CD8-positive, alpha-beta memory T cell (primary cell): Measurements from ENCODE around the gene ARMH1. TPM values are rescaled to one million over a fixed set of nuclear protein-coding genes. Genes with fewer than 3 reads are reported as not detected.
"Not testable (repeated sequence)": the region's sequence is repeated elsewhere in the genome, so short reads cannot be mapped to it uniquely, and the experiment has no call there.

ENCODE experiments used
- CTCF ChIA-PET: fragments of 350-600 bp; sonication (Branson Sonifier 250); formaldehyde crosslinking; loops from one replicate; lab custom pipeline; 2021; ENCODE audit warnings: antibody characterized with exemption; lab: Charles Lee
- POLR2A ChIA-PET: fragments of 350-600 bp; sonication (Branson Sonifier 250); formaldehyde crosslinking; loops from one replicate; lab custom pipeline; 2021; ENCODE audit warnings: antibody characterized with exemption; lab: Charles Lee
- DNase-seq, 5 donors: peaks; one replicate each; pipeline versions ENCODE4 v3.0.0 to v3.0.0-alpha.2; 2020 to 2022; ENCODE audit warnings: mixed read lengths in 1 of 5
- H3K27ac ChIP-seq: one replicate; pipeline ENCODE4 v1.7.0; 2013; ENCODE audit warnings: low read depth, mild to moderate bottlenecking, low read length, moderate library complexity
- H3K27me3 ChIP-seq: 2 replicates; pipeline ENCODE4 v1.7.0; 2013; ENCODE audit warnings: low read length, mild to moderate bottlenecking; ENCODE audit not compliant: insufficient read depth, poor library complexity, severe bottlenecking
- H3K36me3 ChIP-seq: 2 replicates; pipeline ENCODE4 v1.7.0; 2013; ENCODE audit warnings: mild to moderate bottlenecking, low read length, moderate library complexity; ENCODE audit not compliant: insufficient read depth
- H3K4me1 ChIP-seq: 2 replicates; pipeline ENCODE4 v1.7.0; 2013; ENCODE audit warnings: mild to moderate bottlenecking, low read length, moderate library complexity; ENCODE audit not compliant: insufficient read depth
- H3K4me3 ChIP-seq: 2 replicates; pipeline ENCODE4 v1.7.0; 2013; ENCODE audit warnings: mild to moderate bottlenecking, low read length
- H3K9me3 ChIP-seq: 2 replicates; pipeline ENCODE4 v1.7.0; 2013; ENCODE audit warnings: mild to moderate bottlenecking, low read length
- H3K27ac Mint-ChIP-seq, 8 donors: one replicate each; pipeline ENCODE4 v1.8.0; 2020 to 2021; ENCODE audit warnings: mixed read lengths in 8 of 8, mild to moderate bottlenecking in 6 of 8, inconsistent platforms in 3 of 8, moderate library complexity in 3 of 8
- H3K27me3 Mint-ChIP-seq, 2 donors: one replicate each; pipeline ENCODE4 v1.8.0; 2020 to 2021; ENCODE audit warnings: mixed read lengths in 2 of 2, mild to moderate bottlenecking in 1 of 2, moderate library complexity in 1 of 2
- H3K36me3 Mint-ChIP-seq, 3 donors: one replicate each; pipeline ENCODE4 v1.8.0; 2020 to 2021; ENCODE audit warnings: mixed read lengths in 3 of 3, inconsistent platforms in 1 of 3, mild to moderate bottlenecking in 1 of 3
- H3K4me1 Mint-ChIP-seq, 3 donors: one replicate each; pipeline ENCODE4 v1.8.0; 2020 to 2021; ENCODE audit warnings: mixed read lengths in 3 of 3, inconsistent platforms in 1 of 3, mild to moderate bottlenecking in 1 of 3
- H3K4me3 Mint-ChIP-seq, 7 donors: one replicate each; pipeline ENCODE4 v1.8.0; 2020 to 2021; ENCODE audit warnings: mixed read lengths in 7 of 7, mild to moderate bottlenecking in 6 of 7, moderate library complexity in 4 of 7, inconsistent platforms in 2 of 7
- H3K9me3 Mint-ChIP-seq, 5 donors: one replicate each; pipeline ENCODE4 v1.8.0; 2020 to 2022; ENCODE audit warnings: mixed read lengths in 5 of 5, mild to moderate bottlenecking in 3 of 5, moderate library complexity in 2 of 5, inconsistent platforms in 1 of 5
- polyA plus RNA-seq: library from polyadenylated mRNA; unstranded; fragments of 300-500 nt; fragmentation: Illumina TruSeq; gene quantifications from one replicate; pipeline ENCODE4 v1.2.3, GENCODE V29; 2021
- total RNA-seq, 2 experiments: library from RNA; stranded (reverse); gene quantifications; one replicate each; pipeline ENCODE4 v1.2.3, GENCODE V29; 2021

ARMH1 gene
- total and polyA plus RNA-seq, 3 experiments from 2014 or later, result 21.1 to 38.0 (median 33.3) TPM

DNA sequence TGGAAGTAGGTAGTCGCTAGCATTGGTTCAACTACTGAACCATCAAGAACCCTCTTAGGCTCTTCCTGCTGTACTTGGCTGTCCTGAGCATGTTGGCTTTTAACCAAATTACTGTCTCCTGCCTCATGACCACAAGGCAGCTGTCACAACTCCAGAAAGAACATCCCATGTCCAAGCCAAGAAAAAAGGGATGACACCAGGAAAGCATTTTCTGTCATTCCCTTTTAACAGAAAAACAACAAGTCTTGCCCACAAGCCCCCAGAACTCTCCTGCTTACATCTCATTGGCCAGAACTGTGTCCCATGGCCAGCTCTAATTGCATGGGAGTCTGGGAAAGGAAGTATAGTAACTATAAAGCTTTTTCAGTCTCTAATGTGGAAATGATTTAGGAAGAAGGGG, 58.9 kb downstream of the ARMH1 start:
- Histone ChIP-seq H3K27ac (no peak overlapping the region), H3K4me1 (peaks cover 14% of the 10 kb centered on the region), H3K9me3 (no peaks in the 10 kb centered on the region), H3K4me3 (no peak overlapping the region), H3K36me3 (no peaks in the 10 kb centered on the region), H3K27me3 (no peaks in the 10 kb centered on the region)
- H3K9me3 Mint-ChIP-seq, result no peaks in the 10 kb centered on the region
- DNase-seq, result no peak
- POLR2A ChIA-PET, result interaction anchor here (3.9 kb wide), 1 partner anchor 12 kb away, joined by 49 read pairs; no protein-coding TSS in a partner anchor
- no peaks in the 10 kb centered on the region for H3K36me3 Mint-ChIP-seq
- H3K4me1 Mint-ChIP-seq, result peaks cover 19 to 28% (median 26%) of the 10 kb centered on the region in 3 donors
- no peaks in the 10 kb centered on the region for H3K27me3 Mint-ChIP-seq
- peak overlapping the region in 1 of 7 donors; percentile 25 for H3K4me3 Mint-ChIP-seq
- CTCF ChIA-PET, result interaction anchor here (9.8 kb wide), 1 partner anchor 17 kb away, joined by 89 read pairs; no protein-coding TSS in a partner anchor
- no peak overlapping the region for H3K27ac Mint-ChIP-seq

DNA sequence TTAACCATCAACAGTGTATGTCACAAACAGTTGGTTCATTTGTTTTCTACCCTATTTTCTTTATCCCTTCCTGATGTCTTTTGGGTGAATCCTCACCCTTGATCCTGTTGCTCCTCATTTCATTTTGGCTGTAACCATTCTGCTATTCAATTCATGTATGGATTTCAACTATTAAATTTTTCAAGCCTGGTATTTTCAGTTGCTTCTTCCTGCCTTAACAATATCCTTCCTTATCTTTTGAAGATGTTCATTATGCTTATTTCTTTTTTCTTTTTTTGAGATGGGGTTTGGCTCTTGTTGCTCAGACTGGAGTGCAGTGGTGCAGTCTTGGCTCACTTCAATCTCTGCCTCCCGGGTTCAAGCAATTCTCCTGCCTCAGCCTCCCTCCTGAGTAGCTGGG, 59.3 kb downstream of the ARMH1 start:
- DNase-seq, result no peak
- H3K9me3 Mint-ChIP-seq, result no peaks in the 10 kb centered on the region
- no peaks in the 10 kb centered on the region for H3K27me3 Mint-ChIP-seq
- peaks cover 19 to 28% (median 27%) of the 10 kb centered on the region in 3 donors for H3K4me1 Mint-ChIP-seq
- Histone ChIP-seq H3K4me3 (no peak overlapping the region), H3K4me1 (peaks cover 14% of the 10 kb centered on the region), H3K27me3 (no peaks in the 10 kb centered on the region), H3K9me3 (no peaks in the 10 kb centered on the region), H3K27ac (no peak overlapping the region), H3K36me3 (no peaks in the 10 kb centered on the region)
- no peaks in the 10 kb centered on the region for H3K36me3 Mint-ChIP-seq
- ChIA-PET POLR2A (interaction anchor here (3.9 kb wide), 1 partner anchor 12 kb away, joined by 49 read pairs; no protein-coding TSS in a partner anchor), CTCF (interaction anchor here (9.8 kb wide), 1 partner anchor 18 kb away, joined by 89 read pairs; no protein-coding TSS in a partner anchor)
- peak overlapping the region in 1 of 7 donors; percentile 25 for H3K4me3 Mint-ChIP-seq
- no peak overlapping the region for H3K27ac Mint-ChIP-seq

DNA sequence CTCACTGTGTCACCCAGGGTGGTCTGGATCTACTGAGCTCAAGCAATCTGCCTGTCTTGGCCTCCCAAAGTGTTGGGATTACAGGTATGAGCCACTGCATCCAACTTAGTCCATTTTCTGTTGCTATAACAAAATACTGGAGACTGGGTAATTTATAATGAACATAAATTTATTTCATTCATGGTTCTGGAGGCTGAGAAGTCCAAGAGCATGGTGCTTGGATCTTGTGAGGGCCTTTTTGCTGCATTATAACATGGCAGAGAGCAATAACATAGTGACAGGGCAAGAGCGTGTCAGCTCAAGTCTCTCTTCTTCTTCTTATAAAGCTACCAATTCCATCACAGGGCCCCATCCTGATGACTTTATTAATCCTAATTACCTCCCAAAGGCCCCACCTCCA, 61.5 kb downstream of the ARMH1 start:
- H3K4me3 Mint-ChIP-seq, result no peak overlapping the region
- Histone ChIP-seq H3K4me1 (peaks cover 12% of the 10 kb centered on the region), H3K27ac (no peak overlapping the region), H3K9me3 (no peaks in the 10 kb centered on the region), H3K27me3 (no peaks in the 10 kb centered on the region), H3K4me3 (no peak overlapping the region), H3K36me3 (no peaks in the 10 kb centered on the region)
- POLR2A ChIA-PET, result no interaction called here
- H3K27ac Mint-ChIP-seq, result peak overlapping the region in 1 of 8 donors; percentile 43
- H3K27me3 Mint-ChIP-seq, result no peaks in the 10 kb centered on the region
- H3K36me3 Mint-ChIP-seq, result peaks cover 0 to 4% (median 0%) of the 10 kb centered on the region in 3 donors
- no peaks in the 10 kb centered on the region for H3K9me3 Mint-ChIP-seq
- no peak for DNase-seq
- CTCF ChIA-PET, result interaction anchor here (1.3 kb wide), 1 partner anchor 83 kb away, joined by 3 read pairs; no protein-coding TSS in a partner anchor
- peaks cover 20 to 31% (median 29%) of the 10 kb centered on the region in 3 donors for H3K4me1 Mint-ChIP-seq

DNA sequence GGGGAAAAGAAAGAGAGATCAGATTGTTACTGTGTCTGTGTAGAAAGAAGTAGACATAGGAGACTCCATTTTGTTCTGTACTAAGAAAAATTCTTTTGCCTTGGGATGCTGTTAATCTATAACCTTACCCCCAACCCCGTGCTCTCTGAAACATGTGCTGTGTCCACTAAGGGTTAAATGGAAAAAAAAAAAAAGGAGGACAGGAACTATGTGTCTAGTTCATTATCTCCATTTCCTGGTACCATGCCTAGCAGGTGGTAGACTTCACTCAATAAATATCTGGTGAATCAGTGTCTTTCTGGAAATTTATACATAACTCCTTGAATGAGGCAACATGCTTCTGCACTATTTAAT, 64.4 kb downstream of the ARMH1 start:
- H3K27me3 ChIP-seq, H3K36me3 ChIP-seq, H3K27me3 Mint-ChIP-seq, H3K36me3 Mint-ChIP-seq, H3K9me3 Mint-ChIP-seq, H3K9me3 ChIP-seq, DNase-seq: not testable (repeated sequence)
- Histone ChIP-seq H3K4me3 (peak overlapping the region; percentile 95), H3K4me1 (peaks cover 12% of the 10 kb centered on the region), H3K27ac (peak overlapping the region; percentile 84)
- H3K4me1 Mint-ChIP-seq, result peaks cover 15 to 21% (median 20%) of the 10 kb centered on the region in 3 donors
- CTCF ChIA-PET, result interaction anchor here (1.2 kb wide), 1 partner anchor 9 kb away, joined by 4 read pairs; no protein-coding TSS in a partner anchor
- peak overlapping the region; percentile 91 to 98 (median 96) for H3K27ac Mint-ChIP-seq
- peak overlapping the region; percentile 93 to 95 (median 94) for H3K4me3 Mint-ChIP-seq
- POLR2A ChIA-PET, result interaction anchor here (0.6 kb wide), 1 partner anchor 9 kb away, joined by 4 read pairs; no protein-coding TSS in a partner anchor

DNA sequence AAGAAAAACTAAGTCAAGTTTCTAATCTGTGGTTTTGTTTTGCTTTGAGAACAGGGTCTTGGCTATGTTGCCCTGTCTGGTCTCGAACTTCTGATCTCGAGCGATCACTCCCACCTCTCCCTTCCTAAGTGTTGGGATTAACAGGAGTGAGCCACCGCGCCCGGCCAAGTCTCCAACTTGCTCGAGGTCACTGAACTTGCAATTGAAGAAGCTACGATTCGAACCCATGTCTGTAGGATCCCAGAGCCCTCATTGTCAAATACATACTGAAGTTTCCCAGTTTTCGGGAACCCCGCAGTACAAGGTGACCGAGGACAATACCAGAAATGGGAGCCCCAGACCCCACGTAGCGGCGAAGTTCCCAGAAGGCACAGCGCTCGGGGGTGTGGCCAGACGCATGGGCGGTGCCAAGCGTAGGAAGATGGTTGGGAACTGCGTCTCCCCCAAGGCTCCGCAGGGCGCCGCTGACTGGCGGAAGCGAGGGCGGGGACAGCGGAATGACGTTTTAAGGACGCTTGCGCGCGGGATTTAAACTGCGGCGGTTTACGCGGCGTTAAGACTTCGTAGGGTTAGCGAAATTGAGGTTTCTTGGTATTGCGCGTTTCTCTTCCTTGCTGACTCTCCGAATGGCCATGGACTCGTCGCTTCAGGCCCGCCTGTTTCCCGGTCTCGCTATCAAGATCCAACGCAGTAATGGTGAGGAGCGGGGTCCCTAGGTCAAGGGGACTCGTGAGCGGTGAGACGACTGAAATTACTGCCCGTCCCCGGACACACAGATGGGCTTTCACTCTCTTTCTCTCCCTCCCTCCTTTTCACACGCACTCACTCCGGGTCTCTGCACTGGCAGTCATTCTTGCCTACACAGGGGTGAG, 65.0 kb downstream of the ARMH1 start, which contains the start of gene KIF2C:
KIF2C (plus strand) TSS at position 531 of the 872 bp plus-strand sequence; CDS start at position 627, 96 bp downstream.
- Mint-ChIP-seq H3K4me3 (peak within 1 kb of the TSS; percentile 93 to 95 (median 94)), H3K4me1 (peaks cover 15 to 21% (median 20%) of the 10 kb centered on the region in 3 donors), H3K27me3 (no peaks in the 10 kb centered on the region), H3K36me3 (peaks cover 0 to 4% (median 0%) of the 10 kb centered on the region in 3 donors), H3K27ac (peak within 1 kb of the TSS; percentile 91 to 98 (median 96)), H3K9me3 (no peaks in the 10 kb centered on the region)
- CTCF ChIA-PET, result interaction anchor here (1.2 to 1.6 kb wide), 2 partner anchors 10 to 69 kb away, joined by 4 read pairs; partner anchors contain the start of gene BTBD19
- peak within 1 kb of the TSS; percentile 84 for H3K27ac ChIP-seq
- H3K4me1 ChIP-seq, result peaks cover 12% of the 10 kb centered on the region
- peak within 1 kb of the TSS; percentile 95 for H3K4me3 ChIP-seq
- POLR2A ChIA-PET, result interaction anchor here (0.6 to 0.7 kb wide), 2 partner anchors 10 kb away, joined by 4 read pairs; no protein-coding TSS in a partner anchor
- no peaks in the 10 kb centered on the region for H3K9me3 ChIP-seq
- H3K27me3 ChIP-seq, result no peaks in the 10 kb centered on the region
- H3K36me3 ChIP-seq, result no peaks in the 10 kb centered on the region
- peak; percentile 94 to 97 (median 94) for DNase-seq

DNA sequence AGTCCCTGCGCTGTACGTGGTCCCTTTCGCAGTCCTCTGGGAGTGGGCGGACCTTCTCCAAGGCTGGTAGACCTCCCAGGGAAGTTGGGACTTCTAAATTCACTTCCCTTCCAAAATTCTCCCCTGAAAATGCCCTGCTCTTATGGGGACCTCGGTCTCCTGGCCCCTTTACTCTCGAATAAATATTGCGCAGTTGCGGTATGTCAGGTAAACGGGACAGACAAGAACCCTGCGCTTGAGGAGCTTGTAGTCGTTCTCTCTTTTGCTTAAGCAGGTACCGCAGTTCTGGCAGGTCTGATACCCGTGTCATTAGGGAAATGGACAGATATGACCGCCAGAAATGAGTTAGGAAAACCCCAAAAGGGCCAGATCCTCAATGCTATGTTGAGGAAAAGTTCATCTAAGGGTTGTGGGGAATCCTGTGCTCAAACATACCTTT, 65.7 kb downstream of the ARMH1 start:
- peaks cover 0 to 4% (median 0%) of the 10 kb centered on the region in 3 donors for H3K36me3 Mint-ChIP-seq
- Histone ChIP-seq H3K27ac (peak overlapping the region; percentile 84), H3K4me1 (peaks cover 12% of the 10 kb centered on the region), H3K9me3 (no peaks in the 10 kb centered on the region), H3K27me3 (no peaks in the 10 kb centered on the region), H3K36me3 (no peaks in the 10 kb centered on the region), H3K4me3 (peak overlapping the region; percentile 95)
- peak overlapping the region; percentile 33 to 98 (median 96) for H3K27ac Mint-ChIP-seq
- DNase-seq, result no peak
- H3K4me3 Mint-ChIP-seq, result peak overlapping the region; percentile 93 to 95 (median 94)
- H3K27me3 Mint-ChIP-seq, result no peaks in the 10 kb centered on the region
- POLR2A ChIA-PET, result interaction anchor here (0.7 to 1.5 kb wide), 2 partner anchors 11 to 36 kb away, joined by 4 read pairs; partner anchors contain the start of gene RPS8
- H3K4me1 Mint-ChIP-seq, result peaks cover 15 to 21% (median 20%) of the 10 kb centered on the region in 3 donors
- H3K9me3 Mint-ChIP-seq, result no peaks in the 10 kb centered on the region
- CTCF ChIA-PET, result interaction anchor here (1.6 kb wide), 1 partner anchor 69 kb away, joined by 4 read pairs; the partner anchor contains the start of gene BTBD19

DNA sequence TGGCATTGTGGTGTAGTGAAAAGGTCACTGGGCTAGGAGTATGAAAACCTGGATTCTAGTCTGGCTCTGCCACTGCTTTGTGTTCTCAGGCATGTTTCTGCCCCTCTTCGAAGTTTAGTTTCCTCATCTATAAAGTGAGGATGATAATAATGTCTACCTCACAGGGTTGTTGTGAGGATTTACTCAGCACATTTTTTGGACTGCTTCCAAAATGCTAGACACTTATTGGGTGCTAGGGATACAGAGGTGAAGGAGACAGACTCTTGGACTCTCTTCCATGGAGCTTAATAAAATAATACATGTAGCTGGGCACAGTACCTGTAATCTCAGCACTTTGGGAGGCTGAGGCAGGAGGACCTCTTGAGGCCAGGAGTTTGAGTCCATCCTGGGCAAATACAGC, 68.7 kb downstream of the ARMH1 start:
- DNase-seq, result no peak
- Mint-ChIP-seq H3K27me3 (no peaks in the 10 kb centered on the region), H3K36me3 (peaks cover 0 to 4% (median 0%) of the 10 kb centered on the region in 3 donors), H3K27ac (peak overlapping the region in 4 of 8 donors; percentile 19 to 77 (median 56)), H3K9me3 (no peaks in the 10 kb centered on the region), H3K4me1 (peaks cover 15 to 25% (median 21%) of the 10 kb centered on the region in 3 donors), H3K4me3 (peak overlapping the region in 1 of 7 donors; percentile 37)
- ChIA-PET POLR2A (interaction anchor here (0.7 kb wide), 1 partner anchor 945 kb away, joined by 7 read pairs; no protein-coding TSS in a partner anchor), CTCF (interaction anchor here (0.7 to 2.3 kb wide), 2 partner anchors 12 to 14 kb away, joined by 3 to 6 read pairs; partner anchors contain the start of gene RNU5D-1)
- Histone ChIP-seq H3K27me3 (no peaks in the 10 kb centered on the region), H3K36me3 (no peaks in the 10 kb centered on the region), H3K9me3 (no peaks in the 10 kb centered on the region), H3K27ac (no peak overlapping the region), H3K4me1 (peaks cover 12% of the 10 kb centered on the region), H3K4me3 (no peak overlapping the region)
